Dendritic cell treated with granulocyte-macrophage colony-stimulating factor and Interleukin-4, amounts not matched to agents 40 ng/mL and 50 ng/mL, for 4 days (primary cell): ENCODE data around the gene WWP2.
"Not testable (repeated sequence)": the region's sequence is repeated elsewhere in the genome, so short reads cannot be mapped to it uniquely, and the experiment has no call there.

Source experiments
- H3K27ac Mint-ChIP-seq: one replicate; pipeline ENCODE4 v1.8.0; 2022; ENCODE audit warnings: mild to moderate bottlenecking, mixed read lengths
- H3K27me3 Mint-ChIP-seq: one replicate; pipeline ENCODE4 v1.8.0; 2022; ENCODE audit warnings: mild to moderate bottlenecking, mixed read lengths
- H3K36me3 Mint-ChIP-seq: one replicate; pipeline ENCODE4 v1.8.0; 2022; ENCODE audit warnings: low read depth, mixed read lengths
- H3K4me1 Mint-ChIP-seq: one replicate; pipeline ENCODE4 v1.8.0; 2022; ENCODE audit warnings: low read depth, mixed read lengths
- H3K4me3 Mint-ChIP-seq: one replicate; pipeline ENCODE4 v1.8.0; 2022; ENCODE audit warnings: mild to moderate bottlenecking, moderate library complexity, mixed read lengths
- H3K9me3 Mint-ChIP-seq: one replicate; pipeline ENCODE4 v1.8.0; 2022; ENCODE audit warnings: mixed read lengths
- intact Hi-C: fragments of 100-400 bp; cut with micrococcal nuclease; formaldehyde crosslinking; loops from one replicate; pipeline ENCODE4 v1.15.0; 2022

The WWP2 gene

DNA sequence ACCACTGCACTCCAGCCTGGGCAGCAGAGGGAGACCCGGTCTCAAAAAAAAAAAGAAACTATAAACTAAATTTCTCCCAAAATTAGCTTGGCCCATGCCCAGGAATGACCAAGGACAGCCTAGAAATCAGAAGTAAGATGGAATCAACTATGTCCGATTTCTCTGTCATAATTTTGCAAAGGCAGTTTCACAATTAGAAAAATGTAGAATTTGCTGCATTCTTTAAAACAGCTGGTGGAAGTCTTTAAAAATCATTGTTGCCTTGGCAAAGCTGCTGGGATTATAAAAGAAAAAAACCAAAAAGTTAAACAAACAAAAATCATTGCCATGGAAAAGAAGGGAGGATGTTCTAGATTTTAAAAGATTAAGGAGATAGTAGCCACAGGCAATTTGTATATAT lies 32.4 kb downstream of the WWP2 start:
- Mint-ChIP-seq H3K4me1 (peaks cover 6% of the 10 kb centered on the region), H3K4me3 (no peak overlapping the region), H3K27me3 (no peaks in the 10 kb centered on the region), H3K36me3 (peaks cover 82% of the 10 kb centered on the region), H3K9me3 (no peaks in the 10 kb centered on the region), H3K27ac (no peak overlapping the region)
- intact Hi-C loops: loop anchor here (10.0 kb wide), 1 partner anchor 140 kb away; no protein-coding TSS in a partner anchor

DNA sequence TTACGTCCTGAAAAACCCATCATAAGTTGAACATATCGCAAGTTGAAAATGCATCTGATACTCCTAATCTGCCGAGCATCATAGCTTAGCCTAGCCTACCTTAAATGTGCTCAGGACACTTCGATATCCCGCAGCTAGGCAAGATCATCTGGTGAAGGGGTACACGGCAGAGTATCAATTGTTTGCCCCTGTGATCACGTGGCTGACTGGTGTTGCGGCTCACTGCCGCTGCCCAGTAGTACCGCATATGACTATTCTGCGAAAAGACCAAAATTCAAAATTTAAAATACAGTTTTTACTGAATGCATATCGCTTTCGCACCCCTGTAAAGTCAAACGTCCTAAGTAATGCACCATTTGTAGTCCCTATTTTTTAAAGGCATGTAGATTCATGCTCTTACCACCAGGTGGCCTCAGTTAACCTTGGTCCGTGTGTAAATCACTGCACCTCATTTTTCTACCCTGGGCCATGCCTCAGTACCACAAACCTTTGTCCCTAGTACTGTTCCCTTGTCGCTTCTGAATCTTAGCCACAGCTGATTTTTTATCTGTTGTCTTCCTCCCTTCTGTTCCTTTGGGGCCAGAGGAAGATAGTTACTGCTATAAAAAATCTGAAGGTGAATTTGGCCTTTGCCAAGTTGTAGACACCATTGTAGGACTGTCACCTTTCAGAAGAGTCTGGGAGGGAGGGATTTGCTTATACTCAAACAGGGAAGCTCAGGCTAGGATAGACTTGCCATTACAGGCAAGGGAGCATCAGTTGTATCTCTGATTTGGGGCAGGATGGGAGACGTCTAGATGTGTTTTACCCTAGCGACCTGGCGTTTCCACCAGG lies 34.4 kb downstream of the WWP2 start:
- intact Hi-C loops: loop anchor here (10.0 kb wide), 1 partner anchor 138 kb away; no protein-coding TSS in a partner anchor
- Mint-ChIP-seq H3K4me1 (peaks cover 6% of the 10 kb centered on the region), H3K27me3 (no peaks in the 10 kb centered on the region), H3K36me3 (peaks cover 82% of the 10 kb centered on the region), H3K27ac (no peak overlapping the region), H3K9me3 (no peaks in the 10 kb centered on the region), H3K4me3 (no peak overlapping the region)

DNA sequence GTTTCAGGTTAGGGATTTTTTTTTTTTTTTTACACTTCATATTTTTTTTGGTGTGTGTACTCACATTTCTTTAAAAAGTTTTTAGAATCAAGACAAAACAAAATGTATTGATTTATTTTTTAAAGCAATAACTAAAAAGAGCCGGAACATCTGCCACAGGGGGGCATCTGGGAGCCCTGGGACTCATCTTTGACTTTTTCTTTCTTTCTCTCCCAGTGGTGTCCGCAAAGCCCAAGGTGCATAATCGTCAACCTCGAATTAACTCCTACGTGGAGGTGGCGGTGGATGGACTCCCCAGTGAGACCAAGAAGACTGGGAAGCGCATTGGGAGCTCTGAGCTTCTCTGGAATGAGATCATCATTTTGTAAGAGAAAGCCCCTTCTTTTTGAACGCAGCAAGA lies 36.3 kb downstream of the WWP2 start:
- Mint-ChIP-seq H3K9me3 (no peaks in the 10 kb centered on the region), H3K4me1 (peaks cover 2% of the 10 kb centered on the region), H3K4me3 (no peak overlapping the region), H3K36me3 (peaks cover 84% of the 10 kb centered on the region), H3K27me3 (no peaks in the 10 kb centered on the region), H3K27ac (no peak overlapping the region)
- intact Hi-C loops: loop anchor here (10.0 kb wide), 1 partner anchor 136 kb away; no protein-coding TSS in a partner anchor

DNA sequence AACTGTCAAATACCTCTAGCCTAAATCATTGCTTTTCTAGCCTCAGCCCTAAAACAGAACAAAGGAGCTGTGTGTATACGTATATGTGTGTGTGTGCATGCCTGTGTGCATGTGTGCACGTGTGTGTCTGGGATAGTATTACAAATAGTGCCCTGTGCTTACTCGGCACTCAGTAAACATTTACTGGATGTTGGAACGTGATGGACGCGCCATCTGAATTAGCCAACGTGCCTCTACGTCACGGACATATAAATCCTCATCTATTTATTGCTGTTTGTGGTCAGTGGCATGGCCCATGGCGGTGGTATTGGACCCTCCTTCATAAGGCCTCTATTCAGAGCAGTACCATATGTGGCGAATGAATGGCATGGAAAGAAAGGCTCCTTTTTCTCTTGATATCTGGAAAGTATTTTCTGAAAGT lies 37.5 kb downstream of the WWP2 start:
- H3K27ac Mint-ChIP-seq: no peak overlapping the region
- H3K4me1 Mint-ChIP-seq: no peaks in the 10 kb centered on the region
- H3K4me3 Mint-ChIP-seq: no peak overlapping the region
- peaks cover 88% of the 10 kb centered on the region for H3K36me3 Mint-ChIP-seq
- H3K9me3 Mint-ChIP-seq: no peaks in the 10 kb centered on the region
- intact Hi-C loops: loop anchor here (10.0 kb wide), 1 partner anchor 135 kb away; no protein-coding TSS in a partner anchor
- no peaks in the 10 kb centered on the region for H3K27me3 Mint-ChIP-seq

DNA sequence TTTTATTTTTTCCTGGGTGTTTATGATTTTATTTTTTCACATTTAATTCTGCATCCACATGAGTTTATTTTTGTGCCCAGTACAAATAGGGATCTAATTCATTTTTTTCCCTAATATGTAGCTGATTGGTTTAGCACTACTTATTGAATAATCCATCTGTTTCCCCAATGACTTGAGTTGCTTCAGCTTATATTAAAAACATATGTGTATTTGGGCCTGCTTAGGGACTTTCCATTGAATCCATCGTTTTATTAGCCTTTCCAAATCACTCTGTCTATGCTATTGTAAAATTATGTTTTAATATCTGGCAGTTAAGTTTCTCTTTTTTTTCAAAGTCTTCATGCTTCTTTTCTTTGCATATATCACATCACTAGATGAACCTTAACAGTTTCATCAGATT lies 42.2 kb downstream of the WWP2 start:
- H3K9me3 Mint-ChIP-seq: no peaks in the 10 kb centered on the region
- no peaks in the 10 kb centered on the region for H3K27me3 Mint-ChIP-seq
- H3K36me3 Mint-ChIP-seq: peaks cover 92% of the 10 kb centered on the region
- no peaks in the 10 kb centered on the region for H3K4me1 Mint-ChIP-seq
- no peak overlapping the region for H3K27ac Mint-ChIP-seq
- H3K4me3 Mint-ChIP-seq: no peak overlapping the region
- intact Hi-C loops: no loop called here

DNA sequence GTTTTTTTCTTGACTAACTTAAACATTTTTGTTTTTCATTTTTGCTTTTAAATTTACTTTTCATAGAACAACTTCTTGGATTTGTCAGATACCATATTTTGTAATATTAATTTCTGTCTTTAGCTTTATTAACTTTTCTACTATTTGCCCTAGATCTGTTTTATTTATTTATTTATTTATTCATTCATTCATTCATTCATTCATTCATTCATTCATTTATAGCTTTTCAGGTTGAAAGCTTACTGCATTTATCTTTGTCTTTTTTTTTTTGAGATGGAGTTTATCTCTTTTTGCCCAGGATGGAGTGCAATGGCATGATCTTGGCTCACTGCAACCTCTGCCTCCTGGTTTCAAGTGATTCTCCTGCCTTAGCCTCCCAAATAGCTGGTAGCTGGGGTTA lies 44.6 kb downstream of the WWP2 start:
- intact Hi-C loops, H3K27ac Mint-ChIP-seq, H3K27me3 Mint-ChIP-seq, H3K4me1 Mint-ChIP-seq, H3K9me3 Mint-ChIP-seq, H3K4me3 Mint-ChIP-seq: not testable (repeated sequence)
- H3K36me3 Mint-ChIP-seq: peaks cover 93% of the 10 kb centered on the region

DNA sequence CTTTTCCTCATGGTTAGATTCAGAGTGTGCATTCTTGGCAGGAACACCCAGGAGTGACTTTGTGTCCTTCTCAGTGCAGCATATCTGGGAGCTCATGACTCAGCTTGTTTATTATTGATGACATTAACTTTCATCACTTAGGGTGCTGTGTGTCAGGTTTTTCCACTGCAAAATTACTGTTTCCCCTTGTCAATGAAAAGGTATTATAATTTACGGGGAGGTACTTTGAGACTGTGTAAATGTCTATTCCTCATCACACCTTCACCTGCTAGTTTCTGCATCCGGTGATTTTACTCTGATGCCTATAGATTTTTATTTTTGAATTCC lies 50.5 kb downstream of the WWP2 start:
- intact Hi-C loops: no loop called here
- no peak overlapping the region for H3K27ac Mint-ChIP-seq
- H3K9me3 Mint-ChIP-seq: no peaks in the 10 kb centered on the region
- peaks cover 89% of the 10 kb centered on the region for H3K36me3 Mint-ChIP-seq
- no peaks in the 10 kb centered on the region for H3K4me1 Mint-ChIP-seq
- H3K4me3 Mint-ChIP-seq: no peak overlapping the region
- no peaks in the 10 kb centered on the region for H3K27me3 Mint-ChIP-seq

DNA sequence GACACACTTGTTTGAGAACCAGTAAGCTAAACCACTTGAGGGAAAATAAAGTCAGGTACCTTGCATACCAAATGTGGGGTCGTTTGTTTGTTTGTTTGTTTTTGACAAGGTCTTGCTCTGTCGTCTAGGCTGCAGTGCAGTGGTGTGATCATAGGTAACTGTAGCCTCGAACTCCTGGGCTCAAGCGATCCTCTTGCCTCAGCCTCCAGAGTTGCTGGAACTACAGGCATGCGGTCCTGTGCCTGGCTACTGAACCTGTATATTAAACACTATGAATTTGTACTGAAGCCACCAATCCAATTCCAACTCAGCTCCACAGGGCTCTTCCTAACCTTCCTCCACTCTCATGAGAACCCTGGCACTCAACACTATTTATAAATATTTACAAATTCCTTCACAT lies 51.9 kb downstream of the WWP2 start:
- intact Hi-C loops: no loop called here
- Mint-ChIP-seq H3K36me3 (peaks cover 90% of the 10 kb centered on the region), H3K9me3 (no peaks in the 10 kb centered on the region), H3K27ac (no peak overlapping the region), H3K4me1 (no peaks in the 10 kb centered on the region), H3K27me3 (no peaks in the 10 kb centered on the region), H3K4me3 (no peak overlapping the region)

DNA sequence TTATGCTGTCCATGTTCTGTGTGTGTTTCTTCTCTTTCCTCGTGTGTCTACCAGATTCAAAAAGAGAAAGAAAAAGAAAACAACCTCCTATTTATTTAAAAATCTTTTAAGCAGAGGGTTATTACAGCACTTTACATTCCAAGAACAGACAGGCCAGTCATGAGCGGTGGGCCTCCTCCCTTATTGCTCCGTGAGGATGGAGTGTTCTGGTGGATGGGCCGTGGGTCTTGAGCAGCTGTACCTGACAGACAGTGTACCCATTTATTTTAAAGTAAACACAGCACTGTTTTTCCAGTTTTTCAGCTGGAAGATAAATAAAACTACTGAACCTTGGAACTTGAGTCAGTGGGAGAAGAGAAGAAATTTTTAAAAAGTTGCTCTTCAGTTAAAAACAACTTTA lies 52.4 kb downstream of the WWP2 start:
- Mint-ChIP-seq H3K27me3 (no peaks in the 10 kb centered on the region), H3K9me3 (no peaks in the 10 kb centered on the region), H3K27ac (no peak overlapping the region), H3K36me3 (peaks cover 90% of the 10 kb centered on the region), H3K4me3 (no peak overlapping the region), H3K4me1 (no peaks in the 10 kb centered on the region)
- intact Hi-C loops: no loop called here

DNA sequence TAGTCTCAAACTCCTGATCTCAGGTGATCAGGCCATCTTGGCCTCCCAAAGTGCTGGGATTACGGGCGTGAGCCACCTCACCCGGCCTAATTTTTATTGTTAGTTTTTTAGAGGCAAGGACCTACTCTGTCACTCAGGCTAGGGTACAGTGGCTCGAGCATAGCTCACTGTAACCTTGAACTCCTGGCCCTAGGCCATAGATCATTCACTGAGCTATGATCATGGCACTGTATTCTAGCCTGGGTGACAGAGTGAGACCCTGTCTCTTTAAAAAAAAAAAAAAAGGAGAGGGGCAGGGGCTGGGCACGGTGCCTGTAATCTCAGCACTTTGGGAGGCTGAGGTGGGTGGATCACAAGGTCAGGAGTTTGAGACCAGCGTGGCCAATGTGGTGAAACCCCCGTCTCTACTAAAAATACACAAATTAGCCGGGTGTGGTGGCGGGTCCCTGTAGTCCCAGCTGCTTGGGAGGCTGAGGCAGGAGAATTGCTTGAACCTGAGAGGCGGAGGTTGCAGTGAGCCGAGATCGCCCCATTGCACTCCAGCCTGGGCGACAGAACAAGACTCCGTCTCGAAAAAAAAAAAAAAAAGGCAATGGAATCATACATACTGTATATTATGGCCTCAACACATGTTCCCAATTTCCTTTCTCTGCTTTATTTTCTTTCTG lies 53.2 kb downstream of the WWP2 start:
- H3K4me1 Mint-ChIP-seq, H3K4me3 Mint-ChIP-seq, H3K9me3 Mint-ChIP-seq, H3K27ac Mint-ChIP-seq, intact Hi-C loops, H3K27me3 Mint-ChIP-seq: not testable (repeated sequence)
- peaks cover 89% of the 10 kb centered on the region for H3K36me3 Mint-ChIP-seq

DNA sequence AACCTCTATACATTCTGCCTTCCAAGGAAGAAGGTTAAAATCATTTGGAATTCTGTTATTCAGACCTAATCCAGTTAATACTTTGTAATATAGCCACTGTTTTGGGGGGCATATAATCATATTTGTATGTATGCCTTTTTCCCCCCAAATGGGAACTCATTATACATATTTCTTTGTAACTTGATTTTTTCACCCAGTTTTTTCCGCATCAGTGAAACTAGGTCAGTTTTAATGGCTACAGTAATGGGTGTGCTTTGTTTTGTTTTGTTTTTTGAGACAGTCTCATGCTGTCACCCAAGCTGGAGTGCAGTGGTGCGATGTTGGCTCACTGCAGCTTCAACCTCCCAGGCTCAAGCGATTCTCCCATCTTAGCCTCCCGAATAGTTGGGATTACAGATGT lies 54.9 kb downstream of the WWP2 start:
- Mint-ChIP-seq H3K36me3 (peaks cover 89% of the 10 kb centered on the region), H3K4me3 (no peak overlapping the region), H3K4me1 (no peaks in the 10 kb centered on the region), H3K9me3 (no peaks in the 10 kb centered on the region), H3K27me3 (no peaks in the 10 kb centered on the region), H3K27ac (no peak overlapping the region)
- intact Hi-C loops: no loop called here

DNA sequence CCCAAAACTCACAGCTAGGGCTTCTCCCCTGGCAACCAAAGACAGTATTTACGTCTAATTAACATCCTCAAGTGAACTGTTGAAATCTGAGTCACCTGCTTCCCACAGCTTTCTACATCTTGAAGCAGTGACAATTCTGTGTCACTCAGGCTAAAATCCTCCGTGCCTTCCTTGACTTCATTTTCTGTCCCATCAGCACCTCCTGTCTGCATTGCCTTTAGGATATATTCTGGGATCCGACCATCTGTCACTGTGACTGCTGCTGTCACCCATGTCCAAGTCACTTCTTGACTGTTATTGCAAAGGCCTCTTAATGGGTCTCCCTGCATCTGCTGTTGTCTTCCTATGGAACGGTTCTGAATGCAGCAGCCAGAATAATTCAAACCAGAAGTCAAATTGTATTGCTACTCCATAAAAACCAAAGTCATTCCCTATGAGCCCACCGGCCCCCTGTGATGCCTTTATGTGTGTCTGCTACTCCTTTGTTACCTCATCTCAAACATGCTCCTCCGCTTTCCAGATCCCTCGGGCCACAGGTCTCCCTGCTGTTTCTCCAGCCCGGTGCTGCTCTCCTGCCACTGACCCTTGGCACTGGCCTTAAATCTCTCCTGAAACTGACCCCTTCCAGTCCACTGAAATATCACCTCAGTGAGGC lies 56.9 kb downstream of the WWP2 start:
- intact Hi-C loops: no loop called here
- H3K27ac Mint-ChIP-seq: no peak overlapping the region
- no peaks in the 10 kb centered on the region for H3K9me3 Mint-ChIP-seq
- peaks cover 82% of the 10 kb centered on the region for H3K36me3 Mint-ChIP-seq
- H3K27me3 Mint-ChIP-seq: no peaks in the 10 kb centered on the region
- H3K4me3 Mint-ChIP-seq: no peak overlapping the region
- H3K4me1 Mint-ChIP-seq: peaks cover 10% of the 10 kb centered on the region

DNA sequence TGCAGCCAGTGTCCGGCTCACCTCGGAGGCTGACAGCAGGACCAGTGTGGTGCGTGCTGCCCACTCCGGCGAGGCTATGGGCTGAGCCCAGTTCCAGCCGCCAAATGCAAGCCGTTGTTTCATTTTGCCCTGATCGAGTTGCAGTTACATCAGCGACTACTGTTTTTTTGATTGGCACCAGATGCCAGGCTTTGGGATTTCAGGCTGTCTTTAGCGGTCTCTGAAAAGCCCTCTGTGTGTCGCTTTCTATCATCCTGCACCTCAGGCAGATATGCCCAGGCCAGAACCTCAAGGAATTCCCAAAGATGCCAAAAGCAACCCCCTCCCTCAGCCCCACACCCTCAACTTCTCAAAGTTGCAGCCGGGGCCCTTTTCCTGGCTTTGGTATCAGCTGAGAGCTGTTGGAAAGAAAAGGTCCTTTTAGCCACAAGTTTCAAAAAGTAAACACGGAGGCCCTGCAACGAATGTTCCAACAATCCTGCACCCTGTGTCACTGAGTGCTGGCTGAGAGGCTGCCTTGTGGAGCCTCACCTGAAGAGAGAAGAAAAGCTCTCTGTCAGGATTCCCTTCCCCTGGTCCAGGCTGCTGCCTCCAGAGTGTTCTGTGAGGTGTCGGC lies 58.9 kb downstream of the WWP2 start:
- Mint-ChIP-seq H3K4me1 (peaks cover 14% of the 10 kb centered on the region), H3K27me3 (no peaks in the 10 kb centered on the region), H3K9me3 (no peaks in the 10 kb centered on the region), H3K27ac (no peak overlapping the region), H3K4me3 (no peak overlapping the region), H3K36me3 (peaks cover 68% of the 10 kb centered on the region)
- intact Hi-C loops: no loop called here

DNA sequence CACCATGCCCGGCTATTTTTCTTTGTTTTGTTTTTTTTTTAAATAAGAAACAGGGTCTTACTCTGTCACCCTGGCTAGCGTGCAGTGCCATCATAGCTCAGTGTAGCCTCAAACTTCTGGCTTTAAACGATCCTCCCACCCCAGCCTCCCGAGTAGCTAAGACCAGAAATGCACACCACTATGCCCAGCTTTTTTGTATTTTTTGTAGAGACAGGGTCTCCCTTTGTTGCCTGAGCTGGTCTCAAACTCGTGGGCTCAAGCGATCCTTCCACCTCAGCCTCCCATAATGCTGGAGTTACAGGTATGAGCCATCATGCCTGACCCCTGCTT lies 59.7 kb downstream of the WWP2 start:
- Mint-ChIP-seq H3K27ac (no peak overlapping the region), H3K36me3 (peaks cover 66% of the 10 kb centered on the region), H3K27me3 (no peaks in the 10 kb centered on the region), H3K9me3 (no peaks in the 10 kb centered on the region), H3K4me3 (no peak overlapping the region), H3K4me1 (peaks cover 14% of the 10 kb centered on the region)
- intact Hi-C loops: no loop called here
